Thyroid gland (tissue), 4 donors: ENCODE data around the gene GCK. TPM values are rescaled to one million over a fixed set of nuclear protein-coding genes. Genes with fewer than 3 reads are reported as not detected.

ENCODE experiments used
- DNase-seq, 2 donors: peaks; one replicate each; pipeline ENCODE4 v3.0.0-alpha.2; 2019
- H3K27ac ChIP-seq, 3 donors: fragments of 200-600 bp; sonication (generic); 1 replicate in 2 of 3; 2 replicates in 1 of 3; pipeline ENCODE4 v1.5.1; 2016 to 2019; ENCODE audit warnings: mild to moderate bottlenecking in 1 of 3, moderate library complexity in 1 of 3
- H3K27me3 ChIP-seq: fragments of 200-600 bp; sonication (generic); one replicate; pipeline ENCODE4 v1.5.1; 2019
- H3K36me3 ChIP-seq, 2 donors: fragments of 200-600 bp; sonication (generic); one replicate each; pipeline ENCODE4 v1.5.1; 2016 to 2019
- H3K4me1 ChIP-seq, 2 donors: fragments of 200-600 bp; sonication (generic); one replicate each; pipeline ENCODE4 v1.5.1; 2017 to 2019
- H3K4me3 ChIP-seq, 3 donors: fragments of 200-600 bp; sonication (generic); replicated peaks in 1 of 3; 1 replicate in 2 of 3; 2 replicates in 1 of 3; pipeline ENCODE4 v1.5.1; 2016; ENCODE audit warnings: mild to moderate bottlenecking in 1 of 3
- H3K9me3 ChIP-seq: fragments of 200-600 bp; sonication (generic); one replicate; pipeline ENCODE4 v1.5.1; 2017
- CTCF ChIP-seq, 6 experiments: fragments of 200-600 bp in 3 of 6; fragments of 450-650 bp in 3 of 6; sonication (generic) in 3 of 6; IDR thresholded peaks; one replicate each; pipeline ENCODE4 v1.5.1; 2016 to 2019; ENCODE audit warnings: antibody characterized with exemption in 6 of 6, mild to moderate bottlenecking in 2 of 6, inconsistent platforms in 1 of 6, moderate library complexity in 1 of 6
- POLR2A ChIP-seq, 2 donors: fragments of 450-650 bp; IDR thresholded peaks; one replicate each; pipeline ENCODE4 v1.6.1; 2017; ENCODE audit warnings: antibody characterized with exemption in 2 of 2, mild to moderate bottlenecking in 2 of 2, moderate library complexity in 1 of 2
- WGBS, 2 donors: methylation state at CpG; one replicate each; pipeline ENCODE4 v1.1.5; 2017; 5-methylcytosine and 5-hydroxymethylcytosine counted together
- intact Hi-C: fragments of 100-400 bp; cut with DNase I; formaldehyde crosslinking; loops from one replicate; pipeline ENCODE4 v1.15.1; 2023
- total RNA-seq, 4 donors: library from RNA; depleted of rRNA; stranded (reverse); fragments of >200 nt; gene quantifications; one replicate each; pipeline ENCODE4 v1.2.3, GENCODE V29; 2016

GCK gene
- total RNA-seq, 4 donors from 2014 or later, result 0.22 to 0.73 TPM; not detected in 2

GRCh38 chr7:44141221-44141850 is 47.9 kb downstream of the GCK start, which contains the start of gene MYL7:
TSS of gene MYL7 (minus strand) at chr7:44141332. CDS start at chr7:44141305, 27 bp downstream.
- H3K4me3 ChIP-seq, result no peak within 1 kb of the TSS
- peaks cover 8 to 12% of the 10 kb centered on the region in 2 donors for H3K4me1 ChIP-seq
- no peak within 1 kb of the TSS for H3K27ac ChIP-seq
- H3K27me3 ChIP-seq, result no peaks in the 10 kb centered on the region
- H3K9me3 ChIP-seq, result no peaks in the 10 kb centered on the region
- no peaks in the 10 kb centered on the region for H3K36me3 ChIP-seq
- intact Hi-C loops, result no loop called here
- no peak for DNase-seq
- 70 to 80% methylated on average over 5 of the region's 6 CpGs for WGBS, 2 donors
- no peak for TF ChIP-seq CTCF (IDR thresholded peaks at IDR 0.05)

GRCh38 chr7:44140341-44140740 is 48.9 kb downstream of the GCK start:
- 84 to 90% methylated on average over 10 of the region's 10 CpGs for WGBS, 2 donors
- DNase-seq, result no peak
- Histone ChIP-seq H3K27me3 (no peaks in the 10 kb centered on the region), H3K36me3 (no peaks in the 10 kb centered on the region), H3K27ac (no peak overlapping the region), H3K4me1 (peaks cover 5 to 7% of the 10 kb centered on the region in 2 donors), H3K9me3 (no peaks in the 10 kb centered on the region), H3K4me3 (no peak overlapping the region)
- TF ChIP-seq CTCF (IDR thresholded peaks at IDR 0.05) (no peak), POLR2A (IDR thresholded peaks at IDR 0.05) (no peak)
- intact Hi-C loops, result no loop called here

- H3K4me3 ChIP-seq, result no peak overlapping the region
- TF ChIP-seq CTCF (IDR thresholded peaks at IDR 0.05) (no peak), POLR2A (IDR thresholded peaks at IDR 0.05) (no peak)
- H3K9me3 ChIP-seq, result no peaks in the 10 kb centered on the region
- no peaks in the 10 kb centered on the region for H3K27me3 ChIP-seq
- no peak overlapping the region for H3K27ac ChIP-seq
- 88 to 93% methylated on average over 11 to 13 of the region's 14 CpGs for WGBS, 2 donors
- no peak for DNase-seq
- H3K4me1 ChIP-seq, result peaks cover 8 to 9% of the 10 kb centered on the region in 2 donors
- H3K36me3 ChIP-seq, result no peaks in the 10 kb centered on the region
- intact Hi-C loops, result no loop called here
Measured at GRCh38 chr7:44139311-44140010, 49.8 kb downstream of the GCK start.

- TF ChIP-seq CTCF (IDR thresholded peaks at IDR 0.05) (no peak), POLR2A (IDR thresholded peaks at IDR 0.05) (no peak)
- WGBS, 2 donors, result 78 to 90% methylated on average over 8 of the region's 8 CpGs
- H3K9me3 ChIP-seq, result no peaks in the 10 kb centered on the region
- no peaks in the 10 kb centered on the region for H3K36me3 ChIP-seq
- H3K4me3 ChIP-seq, result no peak overlapping the region
- no peak for DNase-seq
- H3K27me3 ChIP-seq, result no peaks in the 10 kb centered on the region
- H3K4me1 ChIP-seq, result peaks cover 8 to 9% of the 10 kb centered on the region in 2 donors
- intact Hi-C loops, result no loop called here
- H3K27ac ChIP-seq, result no peak overlapping the region
Measured at GRCh38 chr7:44138698-44139097, 50.5 kb downstream of the GCK start.

- Histone ChIP-seq H3K36me3 (no peaks in the 10 kb centered on the region), H3K4me3 (no peak overlapping the region), H3K4me1 (peaks cover 8 to 9% of the 10 kb centered on the region in 2 donors), H3K27me3 (no peaks in the 10 kb centered on the region), H3K27ac (no peak overlapping the region), H3K9me3 (no peaks in the 10 kb centered on the region)
- 90 to 94% methylated on average over 5 of the region's 5 CpGs for WGBS, 2 donors
- no peak for DNase-seq
- no peak for TF ChIP-seq CTCF (IDR thresholded peaks at IDR 0.05)
- TF ChIP-seq POLR2A (IDR thresholded peaks at IDR 0.05), result no peak
- intact Hi-C loops, result no loop called here
Measured at GRCh38 chr7:44136731-44137130, 52.5 kb downstream of the GCK start.
